ENCODE measurements around the gene ABCC3. TPM values are rescaled to one million over a fixed set of nuclear protein-coding genes. Genes with fewer than 3 reads are reported as not detected.
A peak's percentile ranks its signal among the peaks of the same experiment; 100 is the strongest.

The ABCC3 gene
- total RNA-seq, 1 experiment from 2014 or later = 66.2 TPM

DNA sequence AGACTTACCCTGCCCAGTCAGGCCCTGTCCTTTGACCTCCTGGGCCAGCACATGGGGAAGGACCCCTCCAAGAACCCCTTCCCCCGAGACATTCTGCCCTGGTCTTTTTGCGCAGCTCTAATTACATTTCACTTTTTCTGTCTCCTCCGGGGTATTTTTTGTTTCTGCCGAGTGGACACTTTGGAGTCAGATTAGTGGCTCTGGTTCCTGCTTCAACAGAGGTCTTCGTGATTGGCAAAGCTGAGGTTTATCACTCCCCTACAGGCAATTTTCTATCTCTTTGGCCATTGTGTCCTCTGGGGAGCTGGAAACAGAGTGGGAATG lies 49.6 kb downstream of the ABCC3 start:
- TF ChIP-seq, protein P1, sequence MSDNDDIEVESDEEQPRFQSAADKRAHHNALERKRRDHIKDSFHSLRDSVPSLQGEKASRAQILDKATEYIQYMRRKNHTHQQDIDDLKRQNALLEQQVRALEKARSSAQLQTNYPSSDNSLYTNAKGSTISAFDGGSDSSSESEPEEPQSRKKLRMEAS (IDR thresholded peaks at IDR 0.05) = no peak
- TF ChIP-seq POLR2AphosphoS5 (IDR thresholded peaks at IDR 0.05; ENCODE audit: low read depth, low read length) (no peak), CBX3 (IDR thresholded peaks at IDR 0.05; ENCODE audit: low read depth) (0 out of 2 replicates have a peak, but pooled peaks have one; percentile 2), ELF1 (IDR thresholded peaks at IDR 0.05; ENCODE audit: borderline replicate concordance, low read depth) (no peak)
- intact Hi-C loops (cut with micrococcal nuclease) = no loop called here
- no peaks in the 10 kb centered on the region for H3K9me2 ChIP-seq (ENCODE audit: insufficient read depth)
- ChIA-PET CTCF (interaction anchor here (0.9 to 2.3 kb wide), 6 partner anchors 11 to 134 kb away, joined by 3 to 11 read pairs (median 6); no protein-coding TSS in a partner anchor), RAD21 (ENCODE audit: low non-redundant PET in 1 of 2, low total read pairs in 2 of 2, uncharacterized antibody in 2 of 2, unreplicated experiment in 2 of 2) (interaction anchor here in 1 of 2 experiments (0.8 to 1.7 kb wide), 2 partner anchors 46 to 54 kb away, joined by 4 to 5 read pairs; no protein-coding TSS in a partner anchor), POLR2A (interaction anchor here (1.2 to 4.9 kb wide), 6 partner anchors 17 to 48 kb away, joined by 3 to 36 read pairs (median 6); partner anchors contain the start of gene LUC7L3)
- peak overlapping the region; percentile 71 for H3K9ac ChIP-seq (ENCODE audit: low read length)
- H3K27me3 ChIP-seq (ENCODE audit: insufficient read depth, low read length) = no peaks in the 10 kb centered on the region
- peaks cover 74 to 91% of the 10 kb centered on the region in 2 experiments for H3K4me1 ChIP-seq (ENCODE audit: control insufficient read depth in 1 of 2, insufficient read depth in 2 of 2, low read length in 2 of 2)
- DNase-seq (ENCODE audit: low read depth, low spot score) (no peak), ATAC-seq (no peak)
- no peak overlapping the region for H2AFZ ChIP-seq (ENCODE audit: low read depth, low read length, poor library complexity, severe bottlenecking)
- no peaks in the 10 kb centered on the region for H3K9me3 ChIP-seq (ENCODE audit: control insufficient read depth in 1 of 2, insufficient read depth in 1 of 2, low read depth in 1 of 2, low read length in 2 of 2)
- peak overlapping the region; percentile 97 for H3K27ac ChIP-seq (ENCODE audit: low read depth, low read length)
- no peaks in the 10 kb centered on the region for H3K36me3 ChIP-seq (ENCODE audit: control insufficient read depth in 1 of 2, insufficient read depth in 2 of 2, low read length in 2 of 2)
- H3K4me2 ChIP-seq (ENCODE audit: low read length) = peak overlapping the region; percentile 79
- no peaks in the 10 kb centered on the region for H4K20me1 ChIP-seq (ENCODE audit: insufficient read depth)
- BruUV-seq (replicated peaks) = no TSS peak
- H3K79me2 ChIP-seq (ENCODE audit: insufficient read depth, low read length) = no peaks in the 10 kb centered on the region
- peak overlapping the region in 1 of 2 experiments; percentile 48; a peak in 1 of 4 replicates for H3K4me3 ChIP-seq (replicated peaks in 1 of 2; ENCODE audit: low read depth in 1 of 2, low read length in 2 of 2)

DNA sequence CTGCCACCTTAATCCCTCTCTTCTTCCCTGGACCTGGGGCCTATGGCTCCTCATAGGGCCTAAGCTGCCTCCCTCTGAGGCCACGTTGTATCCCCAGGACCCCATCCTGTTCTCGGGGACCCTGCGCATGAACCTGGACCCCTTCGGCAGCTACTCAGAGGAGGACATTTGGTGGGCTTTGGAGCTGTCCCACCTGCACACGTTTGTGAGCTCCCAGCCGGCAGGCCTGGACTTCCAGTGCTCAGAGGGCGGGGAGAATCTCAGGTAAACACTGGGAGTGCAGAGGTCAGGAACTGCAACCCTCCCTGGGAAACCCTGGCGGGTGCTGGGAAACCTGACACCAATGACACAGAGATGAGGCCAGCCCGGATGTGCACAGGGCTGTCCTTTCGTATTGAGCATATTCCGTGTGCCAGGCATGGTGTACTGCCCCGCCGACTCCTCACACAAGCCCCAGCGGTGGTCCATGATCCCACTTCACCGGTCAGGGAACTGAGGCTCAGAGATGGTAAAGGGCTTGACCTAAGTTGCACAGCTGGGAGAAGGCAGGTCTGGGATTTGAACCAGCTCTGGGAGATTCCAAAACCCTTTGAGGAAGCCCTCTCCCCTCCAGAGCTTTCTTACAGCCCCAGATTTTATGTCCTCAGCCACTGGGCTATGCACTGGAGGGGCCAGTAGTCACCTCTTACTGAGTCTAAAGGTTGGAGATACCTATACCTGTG lies 50.1 kb downstream of the ABCC3 start:
- peak overlapping the region; percentile 18 to 48 for H3K4me3 ChIP-seq (replicated peaks in 1 of 2; ENCODE audit: low read depth in 1 of 2, low read length in 2 of 2)
- H3K79me2 ChIP-seq (ENCODE audit: insufficient read depth, low read length) = no peaks in the 10 kb centered on the region
- no peak overlapping the region for H2AFZ ChIP-seq (ENCODE audit: low read depth, low read length, poor library complexity, severe bottlenecking)
- H3K27me3 ChIP-seq (ENCODE audit: insufficient read depth, low read length) = no peaks in the 10 kb centered on the region
- H3K4me1 ChIP-seq (ENCODE audit: control insufficient read depth in 1 of 2, insufficient read depth in 2 of 2, low read length in 2 of 2) = peaks cover 79 to 96% of the 10 kb centered on the region in 2 experiments
- no peaks in the 10 kb centered on the region for H3K9me3 ChIP-seq (ENCODE audit: control insufficient read depth in 1 of 2, insufficient read depth in 1 of 2, low read depth in 1 of 2, low read length in 2 of 2)
- TSS peak; percentile 36 for BruUV-seq (replicated peaks)
- POLR2A ChIA-PET = interaction anchor here (0.8 to 4.9 kb wide), 10 partner anchors 8 to 125 kb away, joined by 3 to 36 read pairs (median 6); partner anchors contain the start of gene LUC7L3
- RAD21 ChIA-PET (ENCODE audit: low non-redundant PET in 1 of 2, low total read pairs in 2 of 2, uncharacterized antibody in 2 of 2, unreplicated experiment in 2 of 2) = interaction anchor here (0.8 to 1.7 kb wide), 3 partner anchors 46 to 54 kb away, joined by 3 to 5 read pairs (median 3); no protein-coding TSS in a partner anchor
- peak overlapping the region; percentile 97 for H3K27ac ChIP-seq (ENCODE audit: low read depth, low read length)
- intact Hi-C loops (cut with micrococcal nuclease) = no loop called here
- H4K20me1 ChIP-seq (ENCODE audit: insufficient read depth) = no peaks in the 10 kb centered on the region
- H3K9me2 ChIP-seq (ENCODE audit: insufficient read depth) = no peaks in the 10 kb centered on the region
- ATAC-seq (peak; percentile 39), DNase-seq (ENCODE audit: low read depth, low spot score) (no peak)
- H3K4me2 ChIP-seq (ENCODE audit: low read length) = peak overlapping the region; percentile 79
- CTCF ChIA-PET = interaction anchor here (0.9 to 2.3 kb wide), 8 partner anchors 10 to 134 kb away, joined by 3 to 11 read pairs (median 6); no protein-coding TSS in a partner anchor
- H3K9ac ChIP-seq (ENCODE audit: low read length) = peak overlapping the region; percentile 71
- H3K36me3 ChIP-seq (ENCODE audit: control insufficient read depth in 1 of 2, insufficient read depth in 2 of 2, low read length in 2 of 2) = no peaks in the 10 kb centered on the region
- TF ChIP-seq ZNF274 (IDR thresholded peaks at IDR 0.05; ENCODE audit: low read depth, low read length) (no peak), CBX3 (IDR thresholded peaks at IDR 0.05; ENCODE audit: low read depth) (0 out of 2 replicates have a peak, but pooled peaks have one; percentile 3), TCF7L2 (IDR thresholded peaks at IDR 0.05; ENCODE audit: borderline replicate concordance, extremely low read depth, insufficient read depth, insufficient read length) (peak; percentile 59), SP1 (IDR thresholded peaks at IDR 0.05; ENCODE audit: low read depth) (peak; percentile 59), SRF (IDR thresholded peaks at IDR 0.05; ENCODE audit: low read depth) (no peak), POLR2A (IDR thresholded peaks at IDR 0.05; ENCODE audit: borderline replicate concordance, extremely low read depth, insufficient read depth, insufficient read length) (peak; percentile 81), POLR2AphosphoS5 (IDR thresholded peaks at IDR 0.05; ENCODE audit: low read depth, low read length) (peak; percentile 62), ELF1 (IDR thresholded peaks at IDR 0.05; ENCODE audit: borderline replicate concordance, low read depth) (no peak), ZFX (IDR thresholded peaks at IDR 0.05) (peak; percentile 77), EZH2phosphoT487 (IDR thresholded peaks at IDR 0.05; ENCODE audit: borderline replicate concordance) (no peak), RAD21 (IDR thresholded peaks at IDR 0.05; ENCODE audit: low read depth) (no peak)
- TF ChIP-seq, protein P2, sequence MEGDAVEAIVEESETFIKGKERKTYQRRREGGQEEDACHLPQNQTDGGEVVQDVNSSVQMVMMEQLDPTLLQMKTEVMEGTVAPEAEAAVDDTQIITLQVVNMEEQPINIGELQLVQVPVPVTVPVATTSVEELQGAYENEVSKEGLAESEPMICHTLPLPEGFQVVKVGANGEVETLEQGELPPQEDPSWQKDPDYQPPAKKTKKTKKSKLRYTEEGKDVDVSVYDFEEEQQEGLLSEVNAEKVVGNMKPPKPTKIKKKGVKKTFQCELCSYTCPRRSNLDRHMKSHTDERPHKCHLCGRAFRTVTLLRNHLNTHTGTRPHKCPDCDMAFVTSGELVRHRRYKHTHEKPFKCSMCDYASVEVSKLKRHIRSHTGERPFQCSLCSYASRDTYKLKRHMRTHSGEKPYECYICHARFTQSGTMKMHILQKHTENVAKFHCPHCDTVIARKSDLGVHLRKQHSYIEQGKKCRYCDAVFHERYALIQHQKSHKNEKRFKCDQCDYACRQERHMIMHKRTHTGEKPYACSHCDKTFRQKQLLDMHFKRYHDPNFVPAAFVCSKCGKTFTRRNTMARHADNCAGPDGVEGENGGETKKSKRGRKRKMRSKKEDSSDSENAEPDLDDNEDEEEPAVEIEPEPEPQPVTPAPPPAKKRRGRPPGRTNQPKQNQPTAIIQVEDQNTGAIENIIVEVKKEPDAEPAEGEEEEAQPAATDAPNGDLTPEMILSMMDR (IDR thresholded peaks at IDR 0.05 in 2 of 3, conservative IDR thresholded peaks at IDR 0.05 in 1 of 3; ENCODE audit: borderline replicate concordance in 1 of 3, insufficient read depth in 1 of 3, low read depth in 2 of 3, low read length in 2 of 3) = no peak
- TF ChIP-seq, protein P1 (IDR thresholded peaks at IDR 0.05) = peak; percentile 42; the same call in 1 of the 2 replicates
